HL-60 (cell line): ENCODE data around the gene KLHL13.

Experiments
- DNase-seq, 2 experiments: peaks; one replicate each; pipeline ENCODE4 v3.0.0-alpha.2; 2010 to 2020; ENCODE audit warnings: low read depth in 1 of 2, low spot score in 1 of 2
- H3K27ac ChIP-seq: fragments of 250-450 bp; sonication (Bioruptor Pico); replicated peaks from 2 replicates; pipeline ENCODE4 v1.5.1; 2020; ENCODE audit warnings: mild to moderate bottlenecking, moderate library complexity
- H3K27me3 ChIP-seq: fragments of 250-450 bp; sonication (Bioruptor Pico); 2 replicates; pipeline ENCODE4 v1.5.1; 2021; ENCODE audit warnings: mild to moderate bottlenecking, moderate library complexity; ENCODE audit not compliant: insufficient read depth, poor library complexity, severe bottlenecking
- H3K4me3 ChIP-seq: replicated peaks from 2 replicates; pipeline ENCODE4 v1.5.1; 2011; ENCODE audit warnings: mild to moderate bottlenecking, control low read depth, low read length; ENCODE audit not compliant: insufficient read depth
- CTCF ChIP-seq: IDR thresholded peaks from one replicate; pipeline ENCODE4 v1.5.1; 2011; ENCODE audit warnings: low read length, control low read depth, inconsistent platforms; ENCODE audit not compliant: insufficient read depth
- GABPA ChIP-seq: IDR thresholded peaks from 2 replicates; pipeline ENCODE4 v1.6.1; 2012; ENCODE audit warnings: low read depth
- POLR2AphosphoS5 ChIP-seq: IDR thresholded peaks from 2 replicates; pipeline ENCODE4 v1.6.1; 2012; ENCODE audit warnings: low read depth
- REST ChIP-seq: IDR thresholded peaks from 2 replicates; pipeline ENCODE4 v1.6.1; 2012; ENCODE audit warnings: low read depth; ENCODE audit not compliant: insufficient replicate concordance
- SPI1 ChIP-seq: IDR thresholded peaks from 2 replicates; pipeline ENCODE4 v1.6.1; 2012; ENCODE audit warnings: low read depth, mild to moderate bottlenecking, borderline replicate concordance

KLHL13 gene

GRCh38 chrX:117982694-117983392 lies 133.8 kb downstream of the KLHL13 start:
- no peak overlapping the region for H3K27ac ChIP-seq
- H3K4me3 ChIP-seq = no peak overlapping the region
- TF ChIP-seq REST (no peak), POLR2AphosphoS5 (no peak)
- DNase-seq = no peak
- H3K27me3 ChIP-seq = peaks cover 2% of the 10 kb centered on the region

GRCh38 chrX:117978402-117978801 lies 138.2 kb downstream of the KLHL13 start:
- H3K27me3 ChIP-seq = peaks cover 2% of the 10 kb centered on the region
- no peak for DNase-seq
- no peak overlapping the region for H3K4me3 ChIP-seq
- TF ChIP-seq CTCF (no peak), REST (no peak), POLR2AphosphoS5 (no peak), SPI1 (no peak), GABPA (no peak)
- no peak overlapping the region for H3K27ac ChIP-seq

- DNase-seq = no peak
- H3K4me3 ChIP-seq = no peak overlapping the region
- TF ChIP-seq GABPA (no peak), REST (no peak), SPI1 (no peak), POLR2AphosphoS5 (no peak), CTCF (no peak)
- H3K27ac ChIP-seq = no peak overlapping the region
- H3K27me3 ChIP-seq = peaks cover 2% of the 10 kb centered on the region
Measured at GRCh38 chrX:117977526-117977925, 139.1 kb downstream of the KLHL13 start.
